ENCODE data around the gene UBN1.

DNA sequence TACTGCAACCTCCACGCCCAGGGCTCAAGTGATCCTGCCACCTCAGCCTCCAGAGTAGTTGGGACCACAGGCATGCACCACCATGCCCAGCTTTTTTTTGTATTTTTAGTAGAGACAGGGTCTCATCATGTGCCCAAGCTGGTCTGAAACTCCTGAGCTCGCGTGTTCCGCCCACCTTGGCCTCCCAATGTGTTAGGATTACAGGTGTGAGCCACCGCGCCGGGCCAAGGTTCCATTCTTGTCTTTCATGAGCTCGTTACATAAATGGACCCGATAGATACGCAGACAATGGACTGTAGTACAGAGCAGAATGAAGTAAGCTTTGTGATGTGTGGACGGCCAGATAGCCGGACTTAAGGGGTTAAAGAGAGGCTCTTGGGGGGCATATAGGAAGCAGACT lies 19.3 kb downstream of the UBN1 start:
- TF ChIP-seq ZKSCAN8 (CRISPR knock-in tag; IDR thresholded peaks at IDR 0.05; ENCODE audit: borderline replicate concordance) (no peak), KDM1A (CRISPR knock-in tag; IDR thresholded peaks at IDR 0.05) (no peak), NAIF1 (CRISPR knock-in tag; IDR thresholded peaks at IDR 0.05; ENCODE audit: borderline replicate concordance) (no peak), MYC (CRISPR knock-in tag; IDR thresholded peaks at IDR 0.05; ENCODE audit: borderline replicate concordance) (no peak), NR2C2 (CRISPR knock-in tag; IDR thresholded peaks at IDR 0.05; ENCODE audit: borderline replicate concordance) (no peak)
- TF ChIP-seq, protein P1, sequence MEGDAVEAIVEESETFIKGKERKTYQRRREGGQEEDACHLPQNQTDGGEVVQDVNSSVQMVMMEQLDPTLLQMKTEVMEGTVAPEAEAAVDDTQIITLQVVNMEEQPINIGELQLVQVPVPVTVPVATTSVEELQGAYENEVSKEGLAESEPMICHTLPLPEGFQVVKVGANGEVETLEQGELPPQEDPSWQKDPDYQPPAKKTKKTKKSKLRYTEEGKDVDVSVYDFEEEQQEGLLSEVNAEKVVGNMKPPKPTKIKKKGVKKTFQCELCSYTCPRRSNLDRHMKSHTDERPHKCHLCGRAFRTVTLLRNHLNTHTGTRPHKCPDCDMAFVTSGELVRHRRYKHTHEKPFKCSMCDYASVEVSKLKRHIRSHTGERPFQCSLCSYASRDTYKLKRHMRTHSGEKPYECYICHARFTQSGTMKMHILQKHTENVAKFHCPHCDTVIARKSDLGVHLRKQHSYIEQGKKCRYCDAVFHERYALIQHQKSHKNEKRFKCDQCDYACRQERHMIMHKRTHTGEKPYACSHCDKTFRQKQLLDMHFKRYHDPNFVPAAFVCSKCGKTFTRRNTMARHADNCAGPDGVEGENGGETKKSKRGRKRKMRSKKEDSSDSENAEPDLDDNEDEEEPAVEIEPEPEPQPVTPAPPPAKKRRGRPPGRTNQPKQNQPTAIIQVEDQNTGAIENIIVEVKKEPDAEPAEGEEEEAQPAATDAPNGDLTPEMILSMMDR (CRISPR knock-in tag; IDR thresholded peaks at IDR 0.05): no peak
- TF ChIP-seq, protein P2, sequence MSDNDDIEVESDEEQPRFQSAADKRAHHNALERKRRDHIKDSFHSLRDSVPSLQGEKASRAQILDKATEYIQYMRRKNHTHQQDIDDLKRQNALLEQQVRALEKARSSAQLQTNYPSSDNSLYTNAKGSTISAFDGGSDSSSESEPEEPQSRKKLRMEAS (IDR thresholded peaks at IDR 0.05): no peak

Data from HepG2 (cell line).